ENCODE results near the gene GNMT.

GNMT gene

GRCh38 chr6:42966571-42966970 is 6.0 kb downstream of the GNMT start:
- no peak for TF ChIP-seq CTCF (IDR thresholded peaks at IDR 0.05; ENCODE audit: low read length)
- no peak for TF ChIP-seq EZH2 (IDR thresholded peaks at IDR 0.05; ENCODE audit: borderline replicate concordance, low read length)
- no peaks in the 10 kb centered on the region for H3K4me1 ChIP-seq (ENCODE audit: insufficient read depth, low read length, severe bottlenecking)
- H3K9ac ChIP-seq (ENCODE audit: low read length) = no peak overlapping the region
- no peaks in the 10 kb centered on the region for H3F3A ChIP-seq (ENCODE audit: insufficient read depth, low read length)
- H3K4me3 ChIP-seq (ENCODE audit: low read depth, low read length, poor library complexity, severe bottlenecking) = no peak overlapping the region
- H2AFZ ChIP-seq (ENCODE audit: low read length) = no peak overlapping the region
- H3K27me3 ChIP-seq (ENCODE audit: insufficient read depth, low read length) = no peaks in the 10 kb centered on the region
- no peaks in the 10 kb centered on the region for H3K9me3 ChIP-seq (ENCODE audit: low read length)
- no peak overlapping the region for H3K4me2 ChIP-seq (ENCODE audit: low read length)
- no peaks in the 10 kb centered on the region for H3K9me2 ChIP-seq (ENCODE audit: low read depth, low read length)
- peaks cover 25% of the 10 kb centered on the region; the same call in 1 of the 2 replicates for H3K36me3 ChIP-seq (ENCODE audit: insufficient read depth, low read length)
- H3K27ac ChIP-seq (ENCODE audit: low read depth, low read length, poor library complexity, severe bottlenecking) = no peak overlapping the region
- no peaks in the 10 kb centered on the region for H3K79me2 ChIP-seq (ENCODE audit: insufficient read depth, low read length)
- H4K20me1 ChIP-seq (ENCODE audit: insufficient read depth, low read length) = no peaks in the 10 kb centered on the region

- no peak overlapping the region for H3K4me2 ChIP-seq (ENCODE audit: low read length)
- no peak overlapping the region for H3K27ac ChIP-seq (ENCODE audit: low read depth, low read length, poor library complexity, severe bottlenecking)
- TF ChIP-seq CTCF (IDR thresholded peaks at IDR 0.05; ENCODE audit: low read length) (no peak), EZH2 (IDR thresholded peaks at IDR 0.05; ENCODE audit: borderline replicate concordance, low read length) (no peak)
- no peaks in the 10 kb centered on the region for H3F3A ChIP-seq (ENCODE audit: insufficient read depth, low read length)
- peaks cover 22% of the 10 kb centered on the region; the same call in 1 of the 2 replicates for H3K36me3 ChIP-seq (ENCODE audit: insufficient read depth, low read length)
- no peak overlapping the region for H2AFZ ChIP-seq (ENCODE audit: low read length)
- no peak overlapping the region for H3K4me3 ChIP-seq (ENCODE audit: low read depth, low read length, poor library complexity, severe bottlenecking)
- no peak overlapping the region for H3K9ac ChIP-seq (ENCODE audit: low read length)
- H3K79me2 ChIP-seq (ENCODE audit: insufficient read depth, low read length) = no peaks in the 10 kb centered on the region
- no peaks in the 10 kb centered on the region for H3K27me3 ChIP-seq (ENCODE audit: insufficient read depth, low read length)
- H4K20me1 ChIP-seq (ENCODE audit: insufficient read depth, low read length) = no peaks in the 10 kb centered on the region
- no peaks in the 10 kb centered on the region for H3K9me3 ChIP-seq (ENCODE audit: low read length)
- H3K4me1 ChIP-seq (ENCODE audit: insufficient read depth, low read length, severe bottlenecking) = no peaks in the 10 kb centered on the region
- no peaks in the 10 kb centered on the region for H3K9me2 ChIP-seq (ENCODE audit: low read depth, low read length)
Observed at GRCh38 chr6:42967228-42967627, 6.7 kb downstream of the GNMT start.

GRCh38 chr6:42968126-42968701 is 7.7 kb downstream of the GNMT start:
- Histone ChIP-seq H3K27me3 (ENCODE audit: insufficient read depth, low read length) (no peaks in the 10 kb centered on the region), H3K79me2 (ENCODE audit: insufficient read depth, low read length) (no peaks in the 10 kb centered on the region), H3K27ac (ENCODE audit: low read depth, low read length, poor library complexity, severe bottlenecking) (no peak overlapping the region), H3K4me1 (ENCODE audit: insufficient read depth, low read length, severe bottlenecking) (no peaks in the 10 kb centered on the region), H3K9me3 (ENCODE audit: low read length) (no peaks in the 10 kb centered on the region), H3K9ac (ENCODE audit: low read length) (no peak overlapping the region), H3F3A (ENCODE audit: insufficient read depth, low read length) (no peaks in the 10 kb centered on the region), H3K4me3 (ENCODE audit: low read depth, low read length, poor library complexity, severe bottlenecking) (no peak overlapping the region), H4K20me1 (ENCODE audit: insufficient read depth, low read length) (no peaks in the 10 kb centered on the region), H2AFZ (ENCODE audit: low read length) (no peak overlapping the region), H3K36me3 (ENCODE audit: insufficient read depth, low read length) (peaks cover 17% of the 10 kb centered on the region; the same call in 1 of the 2 replicates), H3K9me2 (ENCODE audit: low read depth, low read length) (no peaks in the 10 kb centered on the region), H3K4me2 (ENCODE audit: low read length) (no peak overlapping the region)
- TF ChIP-seq CTCF (IDR thresholded peaks at IDR 0.05; ENCODE audit: low read length) = no peak
- TF ChIP-seq EZH2 (IDR thresholded peaks at IDR 0.05; ENCODE audit: borderline replicate concordance, low read length) = no peak
